ENCODE measurements around the gene HOXA9. TPM values are rescaled to one million over a fixed set of nuclear protein-coding genes. Genes with fewer than 3 reads are reported as not detected.

HOXA9 gene
- total RNA-seq, 4 donors from 2014 or later = 0.63 to 1.9 (median 0.67) TPM; not detected in 1

DNA sequence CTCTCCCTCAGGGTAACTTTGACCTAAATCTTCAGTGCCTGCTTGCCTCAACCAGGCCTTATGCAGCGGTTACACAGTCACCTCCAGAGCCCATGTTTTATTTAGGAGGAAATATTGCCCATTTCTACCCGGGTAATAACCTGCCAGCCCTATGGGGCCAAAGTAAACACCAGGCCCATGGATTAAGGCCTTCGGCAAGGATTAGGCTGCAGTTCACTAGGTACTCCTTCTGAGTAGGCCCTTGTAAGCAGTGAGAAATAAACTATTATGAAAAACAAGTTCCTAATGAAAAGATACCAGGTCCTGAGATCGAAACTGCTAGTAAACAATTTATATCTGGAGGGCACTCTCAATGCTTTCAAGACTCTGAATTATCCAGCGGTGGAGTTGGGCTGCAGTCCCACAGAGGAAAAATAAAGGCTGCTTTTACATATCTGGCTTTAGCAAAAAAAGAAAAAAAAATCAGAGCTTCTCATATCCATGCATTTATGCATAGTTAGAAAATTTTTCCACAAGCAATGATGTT is 12.5 kb upstream of the HOXA9 start:
- no peak for DNase-seq
- Histone ChIP-seq H3K36me3 (no peaks in the 10 kb centered on the region), H3K27ac (no peak overlapping the region), H3K4me1 (peaks cover 15 to 23% of the 10 kb centered on the region in 2 donors), H3K4me3 (replicated peaks in 1 of 3) (no peak overlapping the region), H3K27me3 (peaks cover 88% of the 10 kb centered on the region), H3K9me3 (no peaks in the 10 kb centered on the region)
- TF ChIP-seq, protein P1, sequence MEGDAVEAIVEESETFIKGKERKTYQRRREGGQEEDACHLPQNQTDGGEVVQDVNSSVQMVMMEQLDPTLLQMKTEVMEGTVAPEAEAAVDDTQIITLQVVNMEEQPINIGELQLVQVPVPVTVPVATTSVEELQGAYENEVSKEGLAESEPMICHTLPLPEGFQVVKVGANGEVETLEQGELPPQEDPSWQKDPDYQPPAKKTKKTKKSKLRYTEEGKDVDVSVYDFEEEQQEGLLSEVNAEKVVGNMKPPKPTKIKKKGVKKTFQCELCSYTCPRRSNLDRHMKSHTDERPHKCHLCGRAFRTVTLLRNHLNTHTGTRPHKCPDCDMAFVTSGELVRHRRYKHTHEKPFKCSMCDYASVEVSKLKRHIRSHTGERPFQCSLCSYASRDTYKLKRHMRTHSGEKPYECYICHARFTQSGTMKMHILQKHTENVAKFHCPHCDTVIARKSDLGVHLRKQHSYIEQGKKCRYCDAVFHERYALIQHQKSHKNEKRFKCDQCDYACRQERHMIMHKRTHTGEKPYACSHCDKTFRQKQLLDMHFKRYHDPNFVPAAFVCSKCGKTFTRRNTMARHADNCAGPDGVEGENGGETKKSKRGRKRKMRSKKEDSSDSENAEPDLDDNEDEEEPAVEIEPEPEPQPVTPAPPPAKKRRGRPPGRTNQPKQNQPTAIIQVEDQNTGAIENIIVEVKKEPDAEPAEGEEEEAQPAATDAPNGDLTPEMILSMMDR (IDR thresholded peaks at IDR 0.05) = no peak
- no peak for TF ChIP-seq POLR2A (IDR thresholded peaks at IDR 0.05)
- intact Hi-C loops (cut with DNase I) = loop anchor here (10.0 kb wide), 1 partner anchor 1093 kb away; no protein-coding TSS in a partner anchor
- 75 to 88% methylated on average over 5 of the region's 5 CpGs for WGBS, 2 donors

DNA sequence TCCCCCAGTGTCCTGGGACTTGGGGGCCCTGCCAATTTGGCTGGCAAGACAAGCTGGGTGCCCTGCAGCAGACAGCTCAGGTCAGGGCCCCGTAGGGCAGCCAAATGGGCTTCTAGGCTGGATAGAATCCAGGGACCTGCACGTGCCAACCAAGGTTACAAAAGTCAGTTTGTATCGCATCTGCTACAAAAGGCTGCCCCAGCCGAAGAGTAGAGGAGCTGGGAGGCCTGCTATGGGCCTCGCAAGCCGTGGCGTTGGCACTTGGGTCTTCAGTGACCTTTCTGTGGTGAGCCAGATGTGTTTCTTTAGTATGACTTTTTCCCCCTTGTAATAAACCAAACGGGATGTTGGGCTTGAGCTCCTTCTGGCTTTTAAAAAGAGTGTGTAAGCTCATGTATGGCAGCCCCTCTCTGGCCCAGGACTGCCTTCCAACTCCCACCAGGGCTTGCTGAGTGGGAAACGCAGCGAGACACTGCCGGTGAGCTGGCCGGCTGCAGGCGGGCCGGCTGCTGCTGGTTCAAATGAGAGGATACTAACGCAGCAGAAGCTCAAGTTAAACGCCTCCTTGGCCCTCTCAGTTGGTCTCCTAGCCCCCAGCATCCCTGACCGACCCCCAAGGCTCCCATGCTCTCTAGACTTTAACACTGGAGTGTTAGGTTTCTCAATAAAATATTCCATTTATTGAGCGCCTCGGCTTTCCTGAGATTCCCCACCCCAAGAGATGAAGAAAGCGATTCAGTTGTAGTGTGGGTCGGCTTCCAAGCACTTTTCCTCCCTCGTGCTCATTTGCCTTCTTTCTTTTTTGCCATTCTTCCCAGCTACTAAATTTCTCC is 11.8 kb upstream of the HOXA9 start:
- 63 to 75% methylated on average over 22 of the region's 22 CpGs for WGBS, 2 donors
- no peaks in the 10 kb centered on the region for H3K9me3 ChIP-seq
- peaks cover 20 to 29% of the 10 kb centered on the region in 2 donors for H3K4me1 ChIP-seq
- no peak overlapping the region for H3K27ac ChIP-seq
- TF ChIP-seq POLR2A (IDR thresholded peaks at IDR 0.05) = no peak
- TF ChIP-seq, protein P1 (IDR thresholded peaks at IDR 0.05) = no peak
- no peak overlapping the region for H3K4me3 ChIP-seq (replicated peaks in 1 of 3)
- DNase-seq = no peak
- H3K27me3 ChIP-seq = peaks cover 89% of the 10 kb centered on the region
- H3K36me3 ChIP-seq = no peaks in the 10 kb centered on the region
- intact Hi-C loops (cut with DNase I) = loop anchor here (10.0 kb wide), 1 partner anchor 1092 kb away; no protein-coding TSS in a partner anchor

DNA sequence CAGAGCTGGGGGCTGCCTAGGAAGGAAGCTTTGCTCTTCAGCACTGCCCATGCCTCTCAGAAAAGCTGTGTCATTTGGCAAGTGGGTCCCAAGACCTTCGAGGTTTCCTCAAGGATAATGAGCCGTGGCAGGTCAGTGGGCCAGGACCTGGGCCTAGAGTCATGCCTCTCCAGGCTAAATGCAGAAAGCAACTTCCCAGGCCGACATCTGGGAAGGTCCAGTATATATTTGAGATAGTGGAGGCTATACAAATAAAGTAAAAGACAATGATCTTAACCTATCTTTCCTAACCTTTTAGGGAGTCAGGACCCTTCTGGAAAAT is 11.1 kb upstream of the HOXA9 start:
- WGBS, 2 donors = 67 to 70% methylated on average over 3 of the region's 3 CpGs
- H3K36me3 ChIP-seq = no peaks in the 10 kb centered on the region
- peaks cover 20 to 29% of the 10 kb centered on the region in 2 donors for H3K4me1 ChIP-seq
- H3K9me3 ChIP-seq = no peaks in the 10 kb centered on the region
- intact Hi-C loops (cut with DNase I) = loop anchor here (10.0 kb wide), 1 partner anchor 1092 kb away; no protein-coding TSS in a partner anchor
- H3K27me3 ChIP-seq = peaks cover 88% of the 10 kb centered on the region
- no peak for TF ChIP-seq POLR2A (IDR thresholded peaks at IDR 0.05)
- TF ChIP-seq, protein P1 (IDR thresholded peaks at IDR 0.05) = no peak
- H3K27ac ChIP-seq = no peak overlapping the region
- DNase-seq = no peak
- no peak overlapping the region for H3K4me3 ChIP-seq (replicated peaks in 1 of 3)

DNA sequence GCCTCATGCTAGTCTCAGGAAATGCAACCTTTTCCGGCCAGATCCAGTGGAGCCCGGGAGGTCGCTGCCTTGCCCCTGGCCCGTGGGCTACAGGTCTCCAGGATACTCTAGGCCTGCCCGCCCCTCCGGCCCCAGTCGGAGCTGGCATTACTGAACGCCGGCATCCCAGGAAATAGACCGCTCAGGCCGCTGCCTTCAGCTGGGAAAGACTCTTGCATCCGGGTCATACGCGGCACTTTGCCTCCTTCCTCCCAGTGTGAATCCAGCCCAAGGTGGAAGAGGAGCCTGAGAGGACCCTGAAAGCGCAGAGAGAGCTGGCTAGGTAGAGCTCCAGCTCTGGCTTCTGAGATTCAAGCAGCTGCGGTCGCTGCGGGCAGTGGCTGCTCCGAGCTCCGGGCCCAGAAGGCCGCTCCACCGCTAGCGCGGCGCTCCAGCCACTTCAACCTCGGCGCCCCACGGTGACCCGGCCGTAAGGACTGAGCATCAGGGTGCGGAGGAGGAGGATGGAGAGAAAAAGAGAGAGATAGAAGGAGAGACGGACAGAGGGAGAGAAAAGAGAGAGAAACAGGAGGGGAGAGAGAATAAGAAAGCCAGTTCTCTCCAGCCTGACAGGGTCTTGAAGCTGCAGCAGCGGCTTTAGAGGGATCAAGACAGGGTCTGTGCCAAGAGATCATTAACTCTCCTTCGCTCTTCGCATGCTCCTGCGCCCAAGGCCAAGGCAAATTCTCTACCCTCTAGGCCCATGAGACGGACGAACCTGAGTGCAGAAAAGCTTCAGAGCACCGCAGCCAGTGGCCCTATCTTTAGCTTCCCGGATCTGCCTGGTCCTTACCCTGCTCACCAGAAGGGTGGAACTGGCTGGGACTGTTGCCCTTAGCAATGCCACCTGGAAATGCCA is 10.5 kb upstream of the HOXA9 start:
- intact Hi-C loops (cut with DNase I) = loop anchor here (10.0 kb wide), 1 partner anchor 1091 kb away; no protein-coding TSS in a partner anchor
- H3K27ac ChIP-seq = no peak overlapping the region
- DNase-seq = no peak
- no peak for TF ChIP-seq POLR2A (IDR thresholded peaks at IDR 0.05)
- TF ChIP-seq, protein P1 (IDR thresholded peaks at IDR 0.05) = no peak
- H3K36me3 ChIP-seq = no peaks in the 10 kb centered on the region
- no peak overlapping the region for H3K4me3 ChIP-seq (replicated peaks in 1 of 3)
- H3K9me3 ChIP-seq = no peaks in the 10 kb centered on the region
- 28 to 34% methylated on average over 26 to 40 of the region's 40 CpGs for WGBS, 2 donors
- H3K4me1 ChIP-seq = peaks cover 20 to 29% of the 10 kb centered on the region in 2 donors
- H3K27me3 ChIP-seq = peaks cover 91% of the 10 kb centered on the region
